Panc1 (cell line): Measurements from ENCODE around the gene TTR. TPM values are rescaled to one million over a fixed set of nuclear protein-coding genes. Genes with fewer than 3 reads are reported as not detected.

Source experiments
- ATAC-seq: fragments of 200-7000 bp; cut with Tn5 transposase; 2 replicates; pipeline ENCODE4 v1.9.1; 2020; ENCODE audit warnings: mild to moderate bottlenecking, moderate library complexity
- BruUV-seq: library from RNA; stranded (reverse); fragments of 400-500 nt; replicated peaks from 2 replicates; lab custom pipeline; 2021; lab: Mats Ljungman, UMichigan
- CTCF ChIA-PET: fragments of 300-600 bp; sonication (Branson Sonifier 250); formaldehyde crosslinking; loops from one replicate; lab custom pipeline; 2022; ENCODE audit warnings: antibody characterized with exemption; lab: Charles Lee
- POLR2A ChIA-PET: fragments of 300-600 bp; sonication (Branson Sonifier 250); formaldehyde crosslinking; loops from one replicate; lab custom pipeline; 2022; ENCODE audit warnings: antibody characterized with exemption; lab: Charles Lee
- DNase-seq: peaks from one replicate; pipeline ENCODE4 v3.0.0-alpha.2; 2010; ENCODE audit warnings: low read depth, low spot score
- H3K27ac ChIP-seq: 2 replicates; pipeline ENCODE4 v1.5.1; 2011; ENCODE audit warnings: mild to moderate bottlenecking, low read length, inconsistent platforms
- H3K27me3 ChIP-seq: fragments of 200-500 bp; sonication (Bioruptor generic); 2 replicates; pipeline ENCODE4 v1.6.0; 2014; ENCODE audit warnings: low read length, inconsistent platforms; ENCODE audit not compliant: control insufficient read depth, insufficient read depth
- H3K36me3 ChIP-seq: fragments of 200-500 bp; sonication (Bioruptor generic); 2 replicates; pipeline ENCODE4 v1.5.1; 2014; ENCODE audit warnings: inconsistent platforms, mild to moderate bottlenecking, low read length, moderate library complexity; ENCODE audit not compliant: control insufficient read depth, insufficient read depth
- H3K4me1 ChIP-seq: 2 replicates; pipeline ENCODE4 v1.5.1; 2011; ENCODE audit warnings: inconsistent platforms, mild to moderate bottlenecking, low read length, moderate library complexity; ENCODE audit not compliant: control insufficient read depth, insufficient read depth
- H3K4me3 ChIP-seq, 2 experiments: 2 replicates each; pipeline ENCODE4 v1.5.1; 2011 to 2012; ENCODE audit warnings: low read depth in 2 of 2, low read length in 2 of 2, mild to moderate bottlenecking in 2 of 2, inconsistent platforms in 1 of 2, moderate library complexity in 1 of 2
- H3K9me3 ChIP-seq: fragments of 200-500 bp; sonication (Bioruptor generic); 2 replicates; pipeline ENCODE4 v1.5.1; 2014; ENCODE audit warnings: low read depth, mild to moderate bottlenecking, inconsistent platforms, low read length, moderate library complexity; ENCODE audit not compliant: control insufficient read depth, insufficient read depth
- POLR2AphosphoS5 ChIP-seq: IDR thresholded peaks from 2 replicates; pipeline ENCODE4 v1.6.1; 2012; ENCODE audit warnings: mild to moderate bottlenecking, low read depth, low read length, moderate library complexity
- SIN3A ChIP-seq: IDR thresholded peaks from 2 replicates; pipeline ENCODE4 v1.6.1; 2012; ENCODE audit warnings: low read depth, mild to moderate bottlenecking, low read length, moderate library complexity, borderline replicate concordance; ENCODE audit not compliant: insufficient read depth
- TCF7L2 ChIP-seq: IDR thresholded peaks from 2 replicates; pipeline ENCODE4 v1.6.1; 2011; ENCODE audit warnings: mild to moderate bottlenecking, low read depth, low read length, inconsistent platforms
- in situ Hi-C: cut with HindIII; loops from 2 replicates; pipeline ENCODE4 v1.10.0; 2016; ENCODE audit warnings: low sequenced_read_pairs, low pct_unique_long_range_greater_than_20kb
- intact Hi-C: fragments of 100-400 bp; cut with micrococcal nuclease; formaldehyde crosslinking; loops from one replicate; pipeline ENCODE4 v1.10.0; 2022; ENCODE audit not compliant: unreplicated experiment
- total RNA-seq: library from RNA; stranded (reverse); gene quantifications from one replicate; pipeline ENCODE4 v1.2.1, GENCODE V29; 2021; ENCODE audit not compliant: unreplicated experiment
- TF ChIP-seq, protein P1 (sequence below): fragments of 450-650 bp; IDR thresholded peaks from 2 replicates; pipeline ENCODE4 v1.5.1; 2017; ENCODE audit warnings: mild to moderate bottlenecking
- TF ChIP-seq, protein P2 (sequence below), 2 experiments: IDR thresholded peaks; 2 replicates each; pipeline ENCODE4 v1.6.1; 2011 to 2012; ENCODE audit warnings: low read depth in 2 of 2, control low read depth in 1 of 2, low read length in 1 of 2, mild to moderate bottlenecking in 1 of 2, moderate library complexity in 1 of 2; ENCODE audit not compliant: insufficient read depth in 1 of 2

Gene TTR
- total RNA-seq, 1 experiment from 2014 or later = 1.0 TPM

DNA sequence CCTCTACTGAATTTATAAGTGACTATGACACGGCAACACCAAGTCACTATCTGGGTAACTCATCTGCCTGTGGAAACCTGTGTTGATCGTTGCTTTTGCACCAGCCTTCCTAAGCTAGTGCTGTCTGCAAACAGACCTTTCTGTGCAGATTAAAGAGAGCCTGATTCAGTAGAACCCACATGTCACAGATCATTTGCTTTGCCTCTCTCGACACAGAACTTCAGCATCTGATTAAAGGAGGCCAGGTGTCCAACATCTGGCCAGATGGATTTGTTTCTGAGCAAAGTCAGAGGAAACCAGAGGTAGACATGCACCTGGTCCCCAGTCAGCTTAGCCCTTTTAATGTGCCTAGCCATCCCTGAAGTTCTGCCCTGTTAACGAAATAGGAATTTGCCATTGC is 15.0 kb upstream of the TTR start:
- no peaks in the 10 kb centered on the region for H3K9me3 ChIP-seq
- H3K36me3 ChIP-seq = no peaks in the 10 kb centered on the region
- no TSS peak for BruUV-seq
- no peaks in the 10 kb centered on the region for H3K27me3 ChIP-seq
- H3K4me1 ChIP-seq = no peaks in the 10 kb centered on the region
- in situ Hi-C loops (no loop called here), intact Hi-C loops (no loop called here)
- no peak for ATAC-seq
- H3K4me3 ChIP-seq = no peak overlapping the region
- TF ChIP-seq, protein P1, sequence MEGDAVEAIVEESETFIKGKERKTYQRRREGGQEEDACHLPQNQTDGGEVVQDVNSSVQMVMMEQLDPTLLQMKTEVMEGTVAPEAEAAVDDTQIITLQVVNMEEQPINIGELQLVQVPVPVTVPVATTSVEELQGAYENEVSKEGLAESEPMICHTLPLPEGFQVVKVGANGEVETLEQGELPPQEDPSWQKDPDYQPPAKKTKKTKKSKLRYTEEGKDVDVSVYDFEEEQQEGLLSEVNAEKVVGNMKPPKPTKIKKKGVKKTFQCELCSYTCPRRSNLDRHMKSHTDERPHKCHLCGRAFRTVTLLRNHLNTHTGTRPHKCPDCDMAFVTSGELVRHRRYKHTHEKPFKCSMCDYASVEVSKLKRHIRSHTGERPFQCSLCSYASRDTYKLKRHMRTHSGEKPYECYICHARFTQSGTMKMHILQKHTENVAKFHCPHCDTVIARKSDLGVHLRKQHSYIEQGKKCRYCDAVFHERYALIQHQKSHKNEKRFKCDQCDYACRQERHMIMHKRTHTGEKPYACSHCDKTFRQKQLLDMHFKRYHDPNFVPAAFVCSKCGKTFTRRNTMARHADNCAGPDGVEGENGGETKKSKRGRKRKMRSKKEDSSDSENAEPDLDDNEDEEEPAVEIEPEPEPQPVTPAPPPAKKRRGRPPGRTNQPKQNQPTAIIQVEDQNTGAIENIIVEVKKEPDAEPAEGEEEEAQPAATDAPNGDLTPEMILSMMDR = no peak
- no peak for TF ChIP-seq POLR2AphosphoS5
- no peak for TF ChIP-seq SIN3A
- no peak for TF ChIP-seq TCF7L2
- TF ChIP-seq, protein P2, sequence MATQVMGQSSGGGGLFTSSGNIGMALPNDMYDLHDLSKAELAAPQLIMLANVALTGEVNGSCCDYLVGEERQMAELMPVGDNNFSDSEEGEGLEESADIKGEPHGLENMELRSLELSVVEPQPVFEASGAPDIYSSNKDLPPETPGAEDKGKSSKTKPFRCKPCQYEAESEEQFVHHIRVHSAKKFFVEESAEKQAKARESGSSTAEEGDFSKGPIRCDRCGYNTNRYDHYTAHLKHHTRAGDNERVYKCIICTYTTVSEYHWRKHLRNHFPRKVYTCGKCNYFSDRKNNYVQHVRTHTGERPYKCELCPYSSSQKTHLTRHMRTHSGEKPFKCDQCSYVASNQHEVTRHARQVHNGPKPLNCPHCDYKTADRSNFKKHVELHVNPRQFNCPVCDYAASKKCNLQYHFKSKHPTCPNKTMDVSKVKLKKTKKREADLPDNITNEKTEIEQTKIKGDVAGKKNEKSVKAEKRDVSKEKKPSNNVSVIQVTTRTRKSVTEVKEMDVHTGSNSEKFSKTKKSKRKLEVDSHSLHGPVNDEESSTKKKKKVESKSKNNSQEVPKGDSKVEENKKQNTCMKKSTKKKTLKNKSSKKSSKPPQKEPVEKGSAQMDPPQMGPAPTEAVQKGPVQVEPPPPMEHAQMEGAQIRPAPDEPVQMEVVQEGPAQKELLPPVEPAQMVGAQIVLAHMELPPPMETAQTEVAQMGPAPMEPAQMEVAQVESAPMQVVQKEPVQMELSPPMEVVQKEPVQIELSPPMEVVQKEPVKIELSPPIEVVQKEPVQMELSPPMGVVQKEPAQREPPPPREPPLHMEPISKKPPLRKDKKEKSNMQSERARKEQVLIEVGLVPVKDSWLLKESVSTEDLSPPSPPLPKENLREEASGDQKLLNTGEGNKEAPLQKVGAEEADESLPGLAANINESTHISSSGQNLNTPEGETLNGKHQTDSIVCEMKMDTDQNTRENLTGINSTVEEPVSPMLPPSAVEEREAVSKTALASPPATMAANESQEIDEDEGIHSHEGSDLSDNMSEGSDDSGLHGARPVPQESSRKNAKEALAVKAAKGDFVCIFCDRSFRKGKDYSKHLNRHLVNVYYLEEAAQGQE (IDR thresholded peaks at IDR 0.05; ENCODE audit: insufficient read depth in 1 of 2, low read depth in 2 of 2, low read length in 1 of 2) = no peak
- H3K27ac ChIP-seq = no peak overlapping the region
- ChIA-PET CTCF (no interaction called here), POLR2A (no interaction called here)
- no peak for DNase-seq

DNA sequence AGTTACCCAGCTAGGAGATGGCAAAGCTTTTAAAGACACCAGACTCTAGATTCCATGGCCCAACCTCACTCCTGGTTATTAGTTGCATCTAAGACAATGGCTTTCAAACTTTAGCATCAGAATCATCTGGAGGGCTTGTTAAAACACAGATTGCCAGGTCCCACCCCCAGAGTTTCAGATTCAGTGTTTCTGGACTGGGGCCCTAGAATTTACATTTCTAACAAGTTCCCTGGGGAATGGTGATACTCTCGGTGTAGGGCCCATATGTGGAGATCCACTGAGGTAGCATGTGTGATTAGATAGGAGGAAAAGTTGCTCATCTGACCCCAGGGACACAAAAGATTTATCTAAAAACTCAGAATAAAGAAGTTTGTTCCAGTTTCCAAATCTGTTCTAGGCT is 14.5 kb upstream of the TTR start:
- ChIA-PET POLR2A (no interaction called here), CTCF (no interaction called here)
- Histone ChIP-seq H3K36me3 (no peaks in the 10 kb centered on the region), H3K4me3 (no peak overlapping the region), H3K27ac (no peak overlapping the region), H3K9me3 (no peaks in the 10 kb centered on the region), H3K4me1 (no peaks in the 10 kb centered on the region), H3K27me3 (no peaks in the 10 kb centered on the region)
- intact Hi-C loops (no loop called here), in situ Hi-C loops (no loop called here)
- no TSS peak for BruUV-seq
- TF ChIP-seq, protein P2 (IDR thresholded peaks at IDR 0.05; ENCODE audit: insufficient read depth in 1 of 2, low read depth in 2 of 2, low read length in 1 of 2) = no peak
- TF ChIP-seq TCF7L2 (no peak), POLR2AphosphoS5 (no peak), SIN3A (no peak)
- TF ChIP-seq, protein P1 = no peak
- DNase-seq (no peak), ATAC-seq (no peak)
